Pancreas (tissue), 10 donors: ENCODE data around the gene GNA14. TPM values are rescaled to one million over a fixed set of nuclear protein-coding genes. Genes with fewer than 3 reads are reported as not detected.

Experiments used
- ATAC-seq, 4 donors: fragments of 200-7000 bp; cut with Tn5 transposase; one replicate each; pipeline versions ENCODE4 v1.8.0 to v1.9.1; 2020; ENCODE audit warnings: mild to moderate bottlenecking in 4 of 4, moderate library complexity in 4 of 4
- DNase-seq, 6 donors: peaks; one replicate each; pipeline ENCODE4 v3.0.0-alpha.2; 2020
- FAIRE-seq: peaks from 2 replicates; lab custom pipeline; 2012; peaks lifted over from hg19 to GRCh38; lab: Jason Lieb, UNC
- H3K27ac ChIP-seq, 4 donors: fragments of 200-600 bp; sonication (generic); 1 replicate in 3 of 4; 2 replicates in 1 of 4; pipeline versions ENCODE4 v1.5.0 to v1.8.0; 2020
- H3K27me3 ChIP-seq, 4 donors: fragments of 200-600 bp; one replicate each; pipeline ENCODE4 v1.8.0; 2021
- H3K36me3 ChIP-seq, 3 donors: fragments of 200-600 bp; sonication (generic) in 1 of 3; one replicate each; pipeline versions ENCODE4 v1.5.0 to v1.8.0; 2020 to 2021
- H3K4me1 ChIP-seq, 3 donors: fragments of 200-600 bp; one replicate each; pipeline ENCODE4 v1.8.0; 2021
- H3K4me3 ChIP-seq, 4 donors: fragments of 200-600 bp; sonication (generic) in 2 of 4; one replicate each; pipeline versions ENCODE4 v1.5.0 to v1.8.0; 2020 to 2021
- H3K9me3 ChIP-seq, 4 donors: fragments of 200-600 bp; one replicate each; pipeline ENCODE4 v1.8.0; 2021
- CTCF ChIP-seq, 4 donors: fragments of 200-600 bp; sonication (generic) in 3 of 4; IDR thresholded peaks; one replicate each; pipeline versions ENCODE4 v1.5.0 to v1.8.0; 2021; ENCODE audit warnings: antibody characterized with exemption in 4 of 4
- WGBS, 2 donors: extraction: QIAGEN DNeasy Blood & Tissue Kit; methylation state at CpG; one replicate each; pipeline ENCODE4 v1.1.7; 2013; 5-methylcytosine and 5-hydroxymethylcytosine counted together
- intact Hi-C, 3 donors: fragments of 100-400 bp; cut with DNase I; formaldehyde crosslinking; loops; one replicate each; pipeline versions ENCODE4 v1.11.1 to v1.14.2; 2022
- polyA plus RNA-seq, 2 donors: library from polyadenylated mRNA; stranded (reverse); fragments of 200-250 nt; gene quantifications; one replicate each; pipeline ENCODE4 v1.2.3, GENCODE V29; 2013
- total RNA-seq, 6 donors: library from RNA; stranded (reverse); fragmentation: NEBNext Ultra II Directional in 4 of 6; extraction: Animal tissue kit (Norgen Biotek cat#: 25700) in 4 of 6; gene quantifications; one replicate each; pipeline versions ENCODE4 v1.2.1 to v1.2.4, GENCODE V29; 2021 to 2023
- donor health status: healthy with polysubstance abuse.
- donor health status: DM: no; HTN: no; CAD: no; lungs with moderate emphysema.
- donor health status: DM: no; HTN: no; CAD: no.
- donor health status: control.
- donor health status: control.
- donor health status: Bipolar disorder and iron deficiency.
- donor health status: DM: yes; HTN: yes; CAD: no.
- donor health status: DM: no; HTN: no; CAD: no.
- donor health status: DM: no; HTN: no; CAD: no.
- donor health status: DM: yes; HTN: yes; CAD: no.

GNA14 gene
- total and polyA plus RNA-seq, 8 donors, result 0.92 to 2.0 (median 1.5) TPM

GRCh38 chr9:77375956-77376532, 272.1 kb downstream of the GNA14 start:
- no peak for TF ChIP-seq CTCF (IDR thresholded peaks at IDR 0.05)
- H3K9me3 ChIP-seq, result no peaks in the 10 kb centered on the region
- no peaks in the 10 kb centered on the region for H3K4me1 ChIP-seq
- FAIRE-seq (no peak), ATAC-seq (no peak), DNase-seq (no peak)
- no peak overlapping the region for H3K27ac ChIP-seq
- no peaks in the 10 kb centered on the region for H3K27me3 ChIP-seq
- intact Hi-C loops, result no loop called here
- peaks cover 0 to 4% (median 0%) of the 10 kb centered on the region in 3 donors for H3K36me3 ChIP-seq
- H3K4me3 ChIP-seq, result no peak overlapping the region
- WGBS, 2 donors, result 95 to 96% methylated on average over 6 of the region's 6 CpGs

GRCh38 chr9:77374266-77374665, 273.9 kb downstream of the GNA14 start:
- Histone ChIP-seq H3K27ac (no peak overlapping the region), H3K9me3 (no peaks in the 10 kb centered on the region), H3K4me3 (no peak overlapping the region), H3K4me1 (no peaks in the 10 kb centered on the region), H3K36me3 (peaks cover 0 to 19% (median 0%) of the 10 kb centered on the region in 3 donors), H3K27me3 (no peaks in the 10 kb centered on the region)
- WGBS, 2 donors, result 95 to 99% methylated on average over 3 of the region's 3 CpGs
- intact Hi-C loops, result no loop called here
- no peak for ATAC-seq
- no peak for FAIRE-seq
- DNase-seq, result no peak
- TF ChIP-seq CTCF (IDR thresholded peaks at IDR 0.05), result no peak
